Glutamatergic neuron (in vitro differentiated cells): ENCODE measurements around the gene PPRC1. TPM values are rescaled to one million over a fixed set of nuclear protein-coding genes. Genes with fewer than 3 reads are reported as not detected.

Source experiments
- DNase-seq: peaks from one replicate; pipeline ENCODE4 v3.0.0; 2022
- H3K27ac Mint-ChIP-seq: one replicate; pipeline ENCODE4 v1.8.0; 2020; ENCODE audit warnings: mild to moderate bottlenecking, mixed read lengths, inconsistent platforms; ENCODE audit not compliant: unreplicated experiment
- H3K27me3 Mint-ChIP-seq: one replicate; pipeline ENCODE4 v1.8.0; 2020; ENCODE audit warnings: mild to moderate bottlenecking, moderate library complexity, mixed read lengths, inconsistent platforms; ENCODE audit not compliant: unreplicated experiment
- H3K36me3 Mint-ChIP-seq: one replicate; pipeline ENCODE4 v1.8.0; 2020; ENCODE audit warnings: mild to moderate bottlenecking, mixed read lengths, inconsistent platforms; ENCODE audit not compliant: unreplicated experiment
- H3K4me1 Mint-ChIP-seq: one replicate; pipeline ENCODE4 v1.8.0; 2020; ENCODE audit warnings: mild to moderate bottlenecking, low read depth, mixed read lengths, inconsistent platforms; ENCODE audit not compliant: unreplicated experiment
- H3K4me3 Mint-ChIP-seq: one replicate; pipeline ENCODE4 v1.8.0; 2020; ENCODE audit warnings: mild to moderate bottlenecking, mixed read lengths, inconsistent platforms; ENCODE audit not compliant: unreplicated experiment
- H3K9me3 Mint-ChIP-seq: one replicate; pipeline ENCODE4 v1.8.0; 2020; ENCODE audit warnings: mild to moderate bottlenecking, moderate library complexity, mixed read lengths, inconsistent platforms; ENCODE audit not compliant: unreplicated experiment
- total RNA-seq: library from RNA; stranded (reverse); fragmentation: NEBNext Ultra II Directional; extraction: Animal tissue kit (Norgen Biotek cat#: 25700); gene quantifications from one replicate; pipeline ENCODE4 v1.2.1, GENCODE V29; 2021; ENCODE audit not compliant: unreplicated experiment
- TF ChIP-seq, protein P1 (sequence below): fragments of 200-600 bp; sonication (generic); IDR thresholded peaks from one replicate; pipeline ENCODE4 v1.5.0; 2021; ENCODE audit not compliant: partially characterized antibody, unreplicated experiment

PPRC1 gene
- total RNA-seq, 1 donor from 2014 or later: 21.6 TPM

GRCh38 chr10:102090772-102091171 is 42.1 kb upstream of the PPRC1 start:
- DNase-seq: no peak
- Mint-ChIP-seq H3K4me3 (no peak overlapping the region), H3K36me3 (peaks cover 3% of the 10 kb centered on the region), H3K27me3 (no peaks in the 10 kb centered on the region), H3K27ac (no peak overlapping the region), H3K9me3 (peaks cover 2% of the 10 kb centered on the region), H3K4me1 (peaks cover 4% of the 10 kb centered on the region)
- TF ChIP-seq, protein P1, sequence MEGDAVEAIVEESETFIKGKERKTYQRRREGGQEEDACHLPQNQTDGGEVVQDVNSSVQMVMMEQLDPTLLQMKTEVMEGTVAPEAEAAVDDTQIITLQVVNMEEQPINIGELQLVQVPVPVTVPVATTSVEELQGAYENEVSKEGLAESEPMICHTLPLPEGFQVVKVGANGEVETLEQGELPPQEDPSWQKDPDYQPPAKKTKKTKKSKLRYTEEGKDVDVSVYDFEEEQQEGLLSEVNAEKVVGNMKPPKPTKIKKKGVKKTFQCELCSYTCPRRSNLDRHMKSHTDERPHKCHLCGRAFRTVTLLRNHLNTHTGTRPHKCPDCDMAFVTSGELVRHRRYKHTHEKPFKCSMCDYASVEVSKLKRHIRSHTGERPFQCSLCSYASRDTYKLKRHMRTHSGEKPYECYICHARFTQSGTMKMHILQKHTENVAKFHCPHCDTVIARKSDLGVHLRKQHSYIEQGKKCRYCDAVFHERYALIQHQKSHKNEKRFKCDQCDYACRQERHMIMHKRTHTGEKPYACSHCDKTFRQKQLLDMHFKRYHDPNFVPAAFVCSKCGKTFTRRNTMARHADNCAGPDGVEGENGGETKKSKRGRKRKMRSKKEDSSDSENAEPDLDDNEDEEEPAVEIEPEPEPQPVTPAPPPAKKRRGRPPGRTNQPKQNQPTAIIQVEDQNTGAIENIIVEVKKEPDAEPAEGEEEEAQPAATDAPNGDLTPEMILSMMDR: no peak

DNA sequence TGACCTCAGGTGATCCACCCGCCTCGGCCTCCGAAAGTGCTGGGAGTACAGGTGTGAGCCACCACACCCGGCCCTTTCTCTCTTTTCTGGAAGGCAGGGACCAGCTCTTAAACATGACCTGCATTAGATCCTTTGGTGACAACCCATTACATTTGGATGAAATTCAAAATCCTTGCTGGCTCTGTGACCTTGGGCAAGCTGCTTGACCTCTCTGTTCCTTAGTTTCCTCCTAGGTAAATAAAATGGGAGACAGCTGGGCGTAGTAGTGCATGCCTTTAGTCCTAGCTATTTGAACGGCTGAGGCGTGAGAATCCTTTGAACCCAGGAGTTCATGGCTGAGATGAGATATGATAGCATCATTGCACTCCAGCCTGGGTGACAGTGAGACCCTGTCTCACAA is 36.4 kb upstream of the PPRC1 start:
- no peaks in the 10 kb centered on the region for H3K36me3 Mint-ChIP-seq
- no peak overlapping the region for H3K27ac Mint-ChIP-seq
- TF ChIP-seq, protein P1: no peak
- H3K4me1 Mint-ChIP-seq: no peaks in the 10 kb centered on the region
- H3K4me3 Mint-ChIP-seq: no peak overlapping the region
- H3K9me3 Mint-ChIP-seq: no peaks in the 10 kb centered on the region
- H3K27me3 Mint-ChIP-seq: no peaks in the 10 kb centered on the region
- DNase-seq: no peak

GRCh38 chr10:102101152-102101551 is 31.7 kb upstream of the PPRC1 start:
- H3K4me3 Mint-ChIP-seq: no peak overlapping the region
- peaks cover 1% of the 10 kb centered on the region for H3K9me3 Mint-ChIP-seq
- no peaks in the 10 kb centered on the region for H3K36me3 Mint-ChIP-seq
- no peak overlapping the region for H3K27ac Mint-ChIP-seq
- TF ChIP-seq, protein P1: no peak
- DNase-seq: no peak
- H3K27me3 Mint-ChIP-seq: peaks cover 2% of the 10 kb centered on the region
- H3K4me1 Mint-ChIP-seq: no peaks in the 10 kb centered on the region

DNA sequence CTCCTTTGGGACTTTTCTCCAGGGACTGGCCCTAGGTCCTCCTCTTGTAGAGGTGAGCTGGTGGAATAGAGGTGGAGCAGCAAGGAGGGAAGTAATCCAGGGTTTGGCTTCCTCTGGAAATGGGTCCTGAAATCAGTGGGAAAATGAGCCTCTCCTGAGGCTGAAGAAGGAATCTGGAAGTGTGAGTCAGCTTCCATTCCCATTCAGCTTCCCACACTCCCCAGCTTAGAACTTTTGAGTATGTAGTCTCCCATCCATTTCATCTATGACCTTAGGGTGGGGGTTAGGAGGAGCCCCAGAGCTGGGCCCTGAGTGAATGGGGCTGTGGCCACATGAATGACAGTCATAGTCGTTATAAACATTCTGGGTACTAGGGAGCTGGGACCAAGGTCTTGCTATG is 30.4 kb upstream of the PPRC1 start:
- H3K27ac Mint-ChIP-seq: no peak overlapping the region
- H3K9me3 Mint-ChIP-seq: peaks cover 2% of the 10 kb centered on the region
- H3K4me3 Mint-ChIP-seq: no peak overlapping the region
- no peaks in the 10 kb centered on the region for H3K36me3 Mint-ChIP-seq
- peaks cover 2% of the 10 kb centered on the region for H3K27me3 Mint-ChIP-seq
- no peaks in the 10 kb centered on the region for H3K4me1 Mint-ChIP-seq
- TF ChIP-seq, protein P1: no peak
- DNase-seq: no peak

DNA sequence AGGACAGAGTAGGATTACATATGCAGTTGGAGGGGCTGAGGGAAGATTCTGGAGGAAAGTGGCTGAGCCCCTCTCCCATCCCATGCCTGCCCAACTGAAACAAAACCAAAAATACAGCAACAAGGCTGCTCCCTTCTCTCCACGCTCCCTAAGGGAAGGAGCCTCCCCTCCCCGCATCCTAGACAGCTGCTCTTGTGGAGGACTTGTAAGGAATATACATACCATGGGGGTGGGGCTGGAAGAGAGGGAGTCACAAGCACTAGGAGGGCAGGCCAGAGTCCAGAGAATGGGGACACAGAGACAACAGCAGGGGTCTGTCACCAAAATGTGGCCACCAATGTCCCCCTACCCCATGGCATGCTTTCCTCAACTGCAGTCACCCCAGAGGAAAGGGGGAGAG is 25.8 kb upstream of the PPRC1 start:
- H3K36me3 Mint-ChIP-seq: peaks cover 6% of the 10 kb centered on the region
- H3K27ac Mint-ChIP-seq: no peak overlapping the region
- no peak for DNase-seq
- H3K9me3 Mint-ChIP-seq: peaks cover 5% of the 10 kb centered on the region
- TF ChIP-seq, protein P1: no peak
- peaks cover 3% of the 10 kb centered on the region for H3K27me3 Mint-ChIP-seq
- peaks cover 18% of the 10 kb centered on the region for H3K4me1 Mint-ChIP-seq
- H3K4me3 Mint-ChIP-seq: no peak overlapping the region
